ENCODE results near the gene ARAP1.

ARAP1 gene

DNA sequence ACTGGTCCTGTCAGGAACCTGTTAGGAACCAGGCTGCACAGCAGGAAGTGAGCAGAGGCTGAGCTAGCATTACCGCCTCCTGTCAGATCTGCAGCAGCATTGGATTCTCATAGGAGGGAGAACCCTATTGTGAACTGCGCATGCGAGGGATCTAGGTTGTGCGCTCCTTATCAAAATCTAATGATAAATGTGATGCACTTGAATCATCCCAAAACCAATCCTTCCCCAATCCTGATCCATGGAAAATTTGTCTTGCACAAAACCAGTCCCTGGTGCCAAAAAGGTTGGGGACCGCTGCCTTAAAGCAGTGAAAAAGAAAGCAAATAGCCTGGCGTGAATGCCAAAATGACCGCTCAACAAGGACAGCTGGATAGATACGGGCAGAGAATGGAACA is 1.9 kb upstream of the ARAP1 start:
- no peak overlapping the region for H3K4me3 ChIP-seq (ENCODE audit: control insufficient read depth, low read depth, low read length)
- no peak for DNase-seq (ENCODE audit: low read depth)
- TF ChIP-seq CTCF (conservative IDR thresholded peaks at IDR 0.05; ENCODE audit: control insufficient read depth, insufficient read depth, low read depth, low read length), result no peak

- no peak for DNase-seq (ENCODE audit: low read depth)
- TF ChIP-seq CTCF (conservative IDR thresholded peaks at IDR 0.05; ENCODE audit: control insufficient read depth, insufficient read depth, low read depth, low read length), result no peak
- no peak overlapping the region for H3K4me3 ChIP-seq (ENCODE audit: control insufficient read depth, low read depth, low read length)
Observed at GRCh38 chr11:72753341-72754148, 1.3 kb upstream of the ARAP1 start.

- peak overlapping the region; percentile 77 for H3K4me3 ChIP-seq (ENCODE audit: control insufficient read depth, low read depth, low read length)
- DNase-seq (ENCODE audit: low read depth), result no peak
- no peak for TF ChIP-seq CTCF (conservative IDR thresholded peaks at IDR 0.05; ENCODE audit: control insufficient read depth, insufficient read depth, low read depth, low read length)
Observed at GRCh38 chr11:72751116-72752087, 806 bp downstream of the ARAP1 start.

DNA sequence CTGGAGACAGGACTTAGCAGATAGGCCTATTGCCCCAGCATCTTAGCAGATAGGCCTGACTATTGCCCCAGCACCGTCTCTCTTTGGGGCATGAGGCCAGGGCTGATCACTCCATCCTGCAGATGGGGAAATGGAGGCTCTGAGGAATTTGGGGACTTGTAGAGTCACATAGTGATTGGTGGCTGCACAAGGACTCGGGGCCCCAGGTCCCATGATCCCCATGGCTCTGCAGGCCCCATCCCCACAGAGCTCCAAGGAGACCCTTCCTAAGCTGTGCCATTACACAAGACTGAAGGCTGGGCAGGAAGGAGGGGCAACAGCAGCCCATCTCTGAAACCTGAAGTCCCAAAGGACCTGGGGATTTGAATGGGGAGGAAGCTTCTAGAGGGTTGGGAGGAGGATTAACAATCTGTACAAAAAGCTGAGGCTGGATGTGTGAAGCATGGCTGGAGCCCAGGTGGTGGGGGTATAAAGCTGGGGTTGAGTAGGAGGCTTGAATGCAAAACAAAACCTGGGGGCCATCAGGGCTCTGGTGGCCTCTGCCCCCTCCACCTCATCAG is 1.6 kb downstream of the ARAP1 start:
- no peak overlapping the region for H3K4me3 ChIP-seq (ENCODE audit: control insufficient read depth, low read depth, low read length)
- TF ChIP-seq CTCF (conservative IDR thresholded peaks at IDR 0.05; ENCODE audit: control insufficient read depth, insufficient read depth, low read depth, low read length), result no peak
- no peak for DNase-seq (ENCODE audit: low read depth)

GRCh38 chr11:72750086-72750485 is 2.1 kb downstream of the ARAP1 start:
- H3K4me3 ChIP-seq (ENCODE audit: control insufficient read depth, low read depth, low read length), result no peak overlapping the region
- TF ChIP-seq CTCF (conservative IDR thresholded peaks at IDR 0.05; ENCODE audit: control insufficient read depth, insufficient read depth, low read depth, low read length), result no peak
- DNase-seq (ENCODE audit: low read depth), result no peak

GRCh38 chr11:72747289-72747855 is 4.8 kb downstream of the ARAP1 start:
- no peak for TF ChIP-seq CTCF (conservative IDR thresholded peaks at IDR 0.05; ENCODE audit: control insufficient read depth, insufficient read depth, low read depth, low read length)
- DNase-seq (ENCODE audit: low read depth), result no peak
- H3K4me3 ChIP-seq (ENCODE audit: control insufficient read depth, low read depth, low read length), result no peak overlapping the region
